ENCODE results near the gene CHD5.

The CHD5 gene

GRCh38 chr1:6154525-6155319, 25.4 kb downstream of the CHD5 start:
- DNase-seq (ENCODE audit: low spot score) = no peak

GRCh38 chr1:6152882-6153281, 27.2 kb downstream of the CHD5 start:
- DNase-seq (ENCODE audit: low spot score) = no peak

- DNase-seq (ENCODE audit: low spot score) = no peak
Measured at GRCh38 chr1:6152181-6152580, 27.9 kb downstream of the CHD5 start.

GRCh38 chr1:6151291-6151822, 28.8 kb downstream of the CHD5 start:
- no peak for DNase-seq (ENCODE audit: low spot score)

GRCh38 chr1:6150006-6150938, 29.8 kb downstream of the CHD5 start:
- DNase-seq (ENCODE audit: low spot score) = no peak

- DNase-seq (ENCODE audit: low spot score) = no peak
Measured at GRCh38 chr1:6149597-6149996, 30.5 kb downstream of the CHD5 start.

- DNase-seq (ENCODE audit: low spot score) = no peak
Measured at GRCh38 chr1:6148497-6149241, 31.5 kb downstream of the CHD5 start.

GRCh38 chr1:6145864-6146410, 34.2 kb downstream of the CHD5 start:
- DNase-seq (ENCODE audit: low spot score) = no peak

- DNase-seq (ENCODE audit: low spot score) = no peak
Measured at GRCh38 chr1:6145396-6145750, 34.7 kb downstream of the CHD5 start.

- no peak for DNase-seq (ENCODE audit: low spot score)
Measured at GRCh38 chr1:6144647-6145395, 35.3 kb downstream of the CHD5 start.

GRCh38 chr1:6144175-6144574, 35.9 kb downstream of the CHD5 start:
- no peak for DNase-seq (ENCODE audit: low spot score)

GRCh38 chr1:6143395-6143794, 36.7 kb downstream of the CHD5 start:
- no peak for DNase-seq (ENCODE audit: low spot score)

- no peak for DNase-seq (ENCODE audit: low spot score)
Measured at GRCh38 chr1:6142734-6143133, 37.4 kb downstream of the CHD5 start.

GRCh38 chr1:6142036-6142621, 38.0 kb downstream of the CHD5 start:
- no peak for DNase-seq (ENCODE audit: low spot score)

- DNase-seq (ENCODE audit: low spot score) = no peak
Measured at GRCh38 chr1:6141592-6141991, 38.5 kb downstream of the CHD5 start.

- DNase-seq (ENCODE audit: low spot score) = no peak
Measured at GRCh38 chr1:6140413-6140812, 39.7 kb downstream of the CHD5 start.

- no peak for DNase-seq (ENCODE audit: low spot score)
Measured at GRCh38 chr1:6137758-6138157, 42.4 kb downstream of the CHD5 start.

GRCh38 chr1:6136516-6137220, 43.5 kb downstream of the CHD5 start:
- DNase-seq (ENCODE audit: low spot score) = no peak

GRCh38 chr1:6134741-6135510, 45.2 kb downstream of the CHD5 start:
- no peak for DNase-seq (ENCODE audit: low spot score)

Measured in globus pallidus (tissue), 1 donor.